Fibroblast of the aortic adventitia (primary cell): ENCODE measurements around the gene SH3GL3. TPM values are rescaled to one million over a fixed set of nuclear protein-coding genes. Genes with fewer than 3 reads are reported as not detected.
A peak's percentile ranks its signal among the peaks of the same experiment; 100 is the strongest.

ENCODE experiments used
- DNase-seq: peaks from one replicate; pipeline ENCODE4 v3.0.0-alpha.2; 2010; ENCODE audit warnings: low read depth
- H3K4me3 ChIP-seq: 2 replicates; pipeline ENCODE4 v1.5.1; 2011; ENCODE audit warnings: low read depth, mild to moderate bottlenecking, control low read depth, low read length, moderate library complexity
- total RNA-seq: library from RNA; depleted of rRNA; stranded (reverse); fragments of >200 nt; gene quantifications from 2 replicates; pipeline ENCODE4 v1.2.3, GENCODE V29; 2012; ENCODE audit warnings: low replicate concordance
- TF ChIP-seq, protein P1 (sequence below): IDR thresholded peaks from 2 replicates; pipeline ENCODE4 v1.5.1; 2011; ENCODE audit warnings: mild to moderate bottlenecking, low read length, control low read depth, inconsistent platforms; ENCODE audit not compliant: insufficient read depth

Gene SH3GL3
- total RNA-seq, 1 donor: 0.09 TPM

DNA sequence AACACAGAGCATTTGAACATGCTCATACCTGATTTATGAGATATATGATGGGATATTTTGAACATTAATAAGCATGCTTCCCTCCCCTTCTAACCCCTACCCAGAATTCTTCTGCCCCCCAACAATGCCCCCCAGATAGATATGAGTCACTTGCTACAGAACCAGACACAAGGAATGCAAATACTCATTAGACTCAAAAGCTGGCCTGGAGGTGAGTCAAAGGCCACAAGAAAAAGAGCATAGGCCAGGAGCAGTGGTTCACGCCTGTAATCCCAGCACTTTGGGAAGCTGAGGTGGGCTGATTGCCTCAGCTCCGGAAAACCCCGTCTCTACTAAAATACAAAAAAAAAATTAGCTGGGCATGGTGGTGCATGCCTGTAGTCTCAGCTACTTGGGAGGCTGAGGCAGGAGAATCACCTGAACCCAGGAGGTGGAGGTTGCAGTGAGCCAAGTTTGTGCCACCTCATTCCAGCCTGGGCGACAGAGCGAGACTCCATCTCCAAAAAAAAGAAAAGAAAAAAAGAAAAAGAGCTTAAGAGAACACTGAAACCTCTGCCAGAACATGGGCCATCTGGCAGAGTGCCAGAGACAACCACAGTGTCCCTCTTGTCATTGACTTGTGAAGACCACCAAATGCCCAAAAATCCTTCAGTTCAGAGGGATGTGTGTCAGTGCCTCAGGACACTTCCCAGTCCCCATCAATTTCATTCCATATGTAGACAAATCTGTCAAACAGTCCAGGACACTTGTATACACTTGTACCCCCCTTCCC is 3.9 kb upstream of the SH3GL3 start:
- TF ChIP-seq, protein P1, sequence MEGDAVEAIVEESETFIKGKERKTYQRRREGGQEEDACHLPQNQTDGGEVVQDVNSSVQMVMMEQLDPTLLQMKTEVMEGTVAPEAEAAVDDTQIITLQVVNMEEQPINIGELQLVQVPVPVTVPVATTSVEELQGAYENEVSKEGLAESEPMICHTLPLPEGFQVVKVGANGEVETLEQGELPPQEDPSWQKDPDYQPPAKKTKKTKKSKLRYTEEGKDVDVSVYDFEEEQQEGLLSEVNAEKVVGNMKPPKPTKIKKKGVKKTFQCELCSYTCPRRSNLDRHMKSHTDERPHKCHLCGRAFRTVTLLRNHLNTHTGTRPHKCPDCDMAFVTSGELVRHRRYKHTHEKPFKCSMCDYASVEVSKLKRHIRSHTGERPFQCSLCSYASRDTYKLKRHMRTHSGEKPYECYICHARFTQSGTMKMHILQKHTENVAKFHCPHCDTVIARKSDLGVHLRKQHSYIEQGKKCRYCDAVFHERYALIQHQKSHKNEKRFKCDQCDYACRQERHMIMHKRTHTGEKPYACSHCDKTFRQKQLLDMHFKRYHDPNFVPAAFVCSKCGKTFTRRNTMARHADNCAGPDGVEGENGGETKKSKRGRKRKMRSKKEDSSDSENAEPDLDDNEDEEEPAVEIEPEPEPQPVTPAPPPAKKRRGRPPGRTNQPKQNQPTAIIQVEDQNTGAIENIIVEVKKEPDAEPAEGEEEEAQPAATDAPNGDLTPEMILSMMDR: no peak
- no peak overlapping the region for H3K4me3 ChIP-seq
- no peak for DNase-seq

DNA sequence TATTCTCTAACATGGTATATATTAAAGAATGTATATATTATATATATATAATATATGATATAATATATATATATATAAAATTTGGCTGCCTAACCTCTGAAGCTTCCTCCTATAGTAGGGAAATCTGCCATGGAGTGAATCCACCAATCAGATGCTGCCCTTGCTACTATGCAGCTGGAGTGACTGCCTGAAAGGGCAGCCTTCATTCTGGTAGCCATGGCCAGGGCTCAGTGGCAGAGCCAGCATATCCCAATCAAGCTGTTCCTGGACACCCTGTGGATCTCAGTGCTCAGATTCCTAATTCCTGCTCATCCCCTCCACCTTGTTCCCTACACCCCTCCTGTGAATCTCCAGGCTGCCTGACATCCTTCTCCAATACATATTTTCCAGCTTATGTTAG is 2.2 kb upstream of the SH3GL3 start:
- TF ChIP-seq, protein P1: no peak
- no peak for DNase-seq
- no peak overlapping the region for H3K4me3 ChIP-seq

DNA sequence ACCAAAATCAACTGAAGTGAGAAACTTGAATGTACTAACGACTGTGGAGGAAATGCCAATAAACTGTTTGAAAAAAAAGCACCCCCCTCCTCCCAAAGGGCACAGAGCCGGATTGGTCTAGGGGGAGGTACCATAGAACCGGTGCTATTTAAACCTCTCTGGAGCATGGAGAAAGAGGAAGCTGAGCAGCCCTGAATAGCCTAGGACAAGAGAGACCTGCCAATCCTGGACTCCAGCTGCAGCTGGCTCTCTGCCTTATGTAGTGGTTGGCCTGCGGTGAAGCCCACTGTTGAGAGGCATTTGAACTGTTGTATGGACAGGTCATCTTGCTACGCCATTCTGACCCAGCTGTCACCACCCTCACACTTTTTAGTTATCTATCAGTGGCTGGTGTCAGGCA is 1.5 kb upstream of the SH3GL3 start:
- TF ChIP-seq, protein P1: no peak
- no peak for DNase-seq
- H3K4me3 ChIP-seq: no peak overlapping the region

DNA sequence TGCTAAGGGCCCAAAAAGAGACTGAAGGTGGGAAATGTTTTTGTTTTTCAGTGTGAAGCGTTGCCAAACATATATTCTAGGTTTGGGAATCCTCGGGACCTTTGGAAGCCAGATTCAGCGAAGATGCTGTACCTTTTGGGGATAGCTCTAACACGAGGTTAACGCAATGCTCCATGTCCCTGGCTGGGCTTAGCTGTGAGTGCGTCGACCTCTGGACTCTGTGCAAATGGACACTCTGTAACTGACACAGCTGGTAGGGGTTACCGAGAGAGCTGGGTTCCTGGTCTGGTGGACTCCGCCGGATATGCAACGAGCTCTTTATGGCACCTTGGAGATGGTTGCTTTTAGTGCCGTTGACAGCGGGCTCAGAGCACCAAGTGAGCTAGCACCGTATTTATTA is 724 bp upstream of the SH3GL3 start:
- TF ChIP-seq, protein P1: no peak
- DNase-seq: no peak
- no peak overlapping the region for H3K4me3 ChIP-seq

DNA sequence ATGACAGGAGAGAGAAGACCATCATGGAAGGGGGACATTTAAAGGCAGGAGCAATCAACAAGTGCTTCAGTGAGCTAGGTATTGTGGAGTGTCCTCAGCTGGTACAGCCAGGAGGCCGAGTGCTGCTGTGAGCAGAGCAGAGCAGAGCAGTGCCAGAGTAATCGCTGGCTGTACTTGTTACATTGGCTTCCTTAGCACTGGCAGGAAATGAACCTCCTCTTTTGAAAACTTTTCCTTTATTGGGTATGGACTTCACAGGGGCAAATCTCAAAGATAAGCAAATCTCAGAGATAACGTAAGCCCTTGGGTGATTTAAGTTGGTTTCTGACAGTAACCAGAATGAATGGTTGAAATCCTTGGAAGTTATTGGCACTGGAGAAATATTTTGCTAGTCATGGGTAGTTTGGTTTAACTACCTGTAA is 2.1 kb downstream of the SH3GL3 start:
- no peak overlapping the region for H3K4me3 ChIP-seq
- TF ChIP-seq, protein P1: no peak
- no peak for DNase-seq

DNA sequence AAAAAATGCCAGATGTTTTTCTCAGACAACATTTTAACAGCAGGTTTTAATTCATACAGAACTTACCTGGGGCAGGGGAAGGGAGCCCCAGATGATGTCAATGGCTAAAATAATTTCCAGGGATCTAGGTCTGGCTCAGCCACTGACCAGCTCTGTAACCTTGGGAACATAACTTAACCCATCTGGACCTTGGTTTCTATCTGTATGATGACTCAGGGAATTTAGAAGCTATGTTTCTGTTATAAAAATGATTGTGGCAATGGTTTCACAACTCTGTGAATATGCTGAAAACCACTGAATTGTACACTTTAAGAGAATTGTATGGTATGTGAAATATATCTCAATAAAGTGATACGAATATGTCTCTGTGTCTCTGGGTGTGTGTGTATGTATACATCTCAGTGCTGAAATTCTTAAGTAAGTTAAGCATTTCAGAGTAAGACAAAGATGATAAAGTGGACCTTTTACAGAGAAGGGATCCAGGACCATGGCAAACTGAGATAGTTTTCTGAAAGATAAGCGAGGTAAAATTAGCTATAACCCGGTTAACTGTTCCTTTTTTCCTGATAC is 2.9 kb downstream of the SH3GL3 start:
- no peak overlapping the region for H3K4me3 ChIP-seq
- peak; percentile 45 for DNase-seq
- TF ChIP-seq, protein P1: no peak
